GM12891 (cell line): Measurements from ENCODE around the gene KLC4.

Experiments used
- PAX5 ChIP-seq: IDR thresholded peaks from 2 replicates; pipeline ENCODE4 v1.6.1; 2011; ENCODE audit warnings: low read length, moderate library complexity, mild to moderate bottlenecking; ENCODE audit not compliant: insufficient read depth, severe bottlenecking
- POLR2A ChIP-seq: IDR thresholded peaks from 2 replicates; pipeline ENCODE4 v1.6.1; 2011; ENCODE audit warnings: low read depth, low read length, control low read depth
- POLR2AphosphoS5 ChIP-seq: IDR thresholded peaks from 2 replicates; pipeline ENCODE4 v1.6.1; 2011; ENCODE audit warnings: low read depth, low read length, control low read depth
- SPI1 ChIP-seq: IDR thresholded peaks from 2 replicates; pipeline ENCODE4 v1.6.1; 2011; ENCODE audit warnings: low read depth, low read length, control low read depth
- TAF1 ChIP-seq: IDR thresholded peaks from 2 replicates; pipeline ENCODE4 v1.6.1; 2011; ENCODE audit warnings: low read depth, low read length, control low read depth

DNA sequence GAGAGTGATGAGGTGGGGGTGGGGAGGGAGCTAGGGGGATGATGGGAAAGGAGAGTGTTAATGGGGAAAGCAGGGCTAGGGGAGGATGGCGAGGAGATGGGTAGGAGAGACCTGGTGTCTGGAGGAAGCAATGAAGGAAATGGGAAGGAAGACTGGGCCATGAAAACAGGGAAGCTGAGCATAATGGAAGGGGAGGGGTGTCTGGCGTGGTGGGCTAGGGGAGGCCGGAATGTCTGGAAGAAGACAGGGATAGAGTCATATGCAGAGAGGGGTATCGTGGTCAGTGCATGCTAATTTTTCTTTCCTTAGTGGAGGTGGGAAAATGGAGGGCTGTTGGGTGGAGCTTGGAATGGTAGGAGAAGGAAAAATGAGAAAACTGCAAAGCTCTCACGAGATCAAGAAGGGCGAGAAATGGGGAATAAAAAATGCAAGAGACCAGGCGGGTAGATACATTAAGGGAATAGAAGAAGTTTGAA is 45.0 kb upstream of the KLC4 start:
- TF ChIP-seq POLR2AphosphoS5 (no peak), POLR2A (no peak), TAF1 (no peak), SPI1 (no peak), PAX5 (no peak)
